ENCODE measurements around the gene TLR1.

Gene TLR1, protein sequence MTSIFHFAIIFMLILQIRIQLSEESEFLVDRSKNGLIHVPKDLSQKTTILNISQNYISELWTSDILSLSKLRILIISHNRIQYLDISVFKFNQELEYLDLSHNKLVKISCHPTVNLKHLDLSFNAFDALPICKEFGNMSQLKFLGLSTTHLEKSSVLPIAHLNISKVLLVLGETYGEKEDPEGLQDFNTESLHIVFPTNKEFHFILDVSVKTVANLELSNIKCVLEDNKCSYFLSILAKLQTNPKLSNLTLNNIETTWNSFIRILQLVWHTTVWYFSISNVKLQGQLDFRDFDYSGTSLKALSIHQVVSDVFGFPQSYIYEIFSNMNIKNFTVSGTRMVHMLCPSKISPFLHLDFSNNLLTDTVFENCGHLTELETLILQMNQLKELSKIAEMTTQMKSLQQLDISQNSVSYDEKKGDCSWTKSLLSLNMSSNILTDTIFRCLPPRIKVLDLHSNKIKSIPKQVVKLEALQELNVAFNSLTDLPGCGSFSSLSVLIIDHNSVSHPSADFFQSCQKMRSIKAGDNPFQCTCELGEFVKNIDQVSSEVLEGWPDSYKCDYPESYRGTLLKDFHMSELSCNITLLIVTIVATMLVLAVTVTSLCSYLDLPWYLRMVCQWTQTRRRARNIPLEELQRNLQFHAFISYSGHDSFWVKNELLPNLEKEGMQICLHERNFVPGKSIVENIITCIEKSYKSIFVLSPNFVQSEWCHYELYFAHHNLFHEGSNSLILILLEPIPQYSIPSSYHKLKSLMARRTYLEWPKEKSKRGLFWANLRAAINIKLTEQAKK

DNA sequence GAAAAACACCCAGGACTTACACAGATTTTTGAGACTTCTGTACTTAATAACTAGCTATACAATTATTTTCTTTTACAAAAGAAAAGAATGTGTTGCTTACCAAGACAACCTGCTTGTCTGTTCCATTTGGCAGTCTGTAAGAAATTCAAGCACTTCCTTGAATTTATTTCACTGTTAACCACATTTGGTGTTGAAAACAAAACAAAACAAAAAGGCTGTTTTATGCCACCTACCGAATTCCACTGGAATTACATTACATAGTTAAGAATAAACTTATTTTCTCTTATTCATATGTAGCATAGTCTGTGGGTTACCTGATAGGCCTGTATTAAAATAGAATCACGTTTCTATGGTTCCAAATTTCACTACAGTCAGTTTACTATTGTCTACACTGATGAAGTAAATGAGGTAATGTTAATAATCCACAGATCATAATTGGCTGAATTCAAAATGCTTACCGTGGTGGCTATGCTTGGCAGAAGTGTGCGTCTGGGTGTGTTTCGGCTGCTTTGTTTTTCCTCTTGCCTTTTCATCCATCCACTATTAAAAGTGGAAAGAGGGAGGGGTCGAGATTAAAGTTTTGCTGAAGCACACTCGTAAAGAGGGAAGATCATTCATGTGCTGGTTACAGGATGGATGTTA, at the start of gene TLR1:
TSS of gene TLR1 (minus strand) at position 138 of the 642 bp plus-strand sequence. CDS start 5,960 bp downstream, outside the sequence.
- H3K4me3 Mint-ChIP-seq, result peak within 1 kb of the TSS; percentile 90
- peaks cover 37% of the 10 kb centered on the region for H3K36me3 Mint-ChIP-seq (ENCODE audit: low read depth)
- no peaks in the 10 kb centered on the region for H3K27me3 Mint-ChIP-seq (ENCODE audit: low read depth)

GRCh38 chr4:38846015-38846414, 41.4 kb upstream of the TLR1 start:
- no peak overlapping the region for H3K27ac Mint-ChIP-seq
- H3K27me3 Mint-ChIP-seq (ENCODE audit: low read depth), result no peaks in the 10 kb centered on the region
- peaks cover 51% of the 10 kb centered on the region for H3K36me3 Mint-ChIP-seq (ENCODE audit: low read depth)
- H3K9me3 Mint-ChIP-seq, result peaks cover 37% of the 10 kb centered on the region
- H3K4me3 Mint-ChIP-seq, result no peak overlapping the region
- H3K4me1 Mint-ChIP-seq (ENCODE audit: low read depth), result no peaks in the 10 kb centered on the region

More for the DNA sequence above, at the start of gene TLR1:
- Mint-ChIP-seq H3K9me3 (peaks cover 34% of the 10 kb centered on the region), H3K27ac (peak within 1 kb of the TSS; percentile 92), H3K4me1 (ENCODE audit: low read depth) (peaks cover 24% of the 10 kb centered on the region)

DNA sequence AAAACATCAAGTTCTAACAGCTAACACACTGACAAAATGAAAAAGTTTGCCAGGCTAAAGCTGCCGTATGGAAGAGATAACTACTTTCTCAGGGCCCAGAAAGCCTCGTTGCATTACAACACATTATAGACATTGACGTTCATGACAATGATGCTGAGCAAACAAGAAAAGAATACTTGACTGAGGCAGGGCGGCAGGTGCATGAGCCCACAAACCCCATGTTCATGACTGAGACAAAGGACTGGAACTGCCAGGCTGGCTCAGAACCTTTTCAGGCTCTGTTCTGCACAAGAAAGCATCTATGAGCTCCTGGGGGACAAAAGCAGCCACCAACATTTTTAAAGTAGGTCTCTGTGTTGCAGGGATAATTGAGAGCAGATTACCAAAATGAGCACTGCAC, 38.4 kb upstream of the TLR1 start:
- Mint-ChIP-seq H3K27me3 (ENCODE audit: low read depth) (no peaks in the 10 kb centered on the region), H3K4me1 (ENCODE audit: low read depth) (peaks cover 8% of the 10 kb centered on the region), H3K27ac (no peak overlapping the region), H3K36me3 (ENCODE audit: low read depth) (peaks cover 33% of the 10 kb centered on the region), H3K9me3 (peaks cover 12% of the 10 kb centered on the region), H3K4me3 (no peak overlapping the region)

DNA sequence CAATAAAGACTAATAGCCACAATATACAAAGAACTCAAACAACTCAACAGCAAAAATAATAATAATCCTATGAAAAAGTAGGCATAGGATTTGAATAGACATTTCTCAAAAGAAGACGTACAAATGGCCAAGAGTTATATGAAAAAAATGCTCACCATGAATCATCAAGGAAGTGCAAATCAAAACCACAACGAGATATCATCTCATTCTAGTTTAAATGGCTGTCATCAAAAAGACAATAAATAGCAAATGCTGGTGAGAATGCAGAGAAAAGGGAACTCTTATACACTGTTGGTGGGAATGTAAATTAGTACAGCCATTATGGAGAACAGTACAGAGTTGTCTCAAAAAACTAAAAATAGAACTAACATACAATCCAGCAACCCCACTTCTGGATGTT, 33.3 kb upstream of the TLR1 start:
- Mint-ChIP-seq H3K36me3 (ENCODE audit: low read depth) (peaks cover 41% of the 10 kb centered on the region), H3K4me3 (no peak overlapping the region)

GRCh38 chr4:38837334-38837733, 32.7 kb upstream of the TLR1 start:
- H3K4me3 Mint-ChIP-seq, result no peak overlapping the region
- peaks cover 33% of the 10 kb centered on the region for H3K9me3 Mint-ChIP-seq
- H3K27me3 Mint-ChIP-seq (ENCODE audit: low read depth), result no peaks in the 10 kb centered on the region
- peaks cover 43% of the 10 kb centered on the region for H3K36me3 Mint-ChIP-seq (ENCODE audit: low read depth)
- no peak overlapping the region for H3K27ac Mint-ChIP-seq
- H3K4me1 Mint-ChIP-seq (ENCODE audit: low read depth), result peaks cover 17% of the 10 kb centered on the region

More for the DNA sequence above, 33.3 kb upstream of the TLR1 start:
- Mint-ChIP-seq H3K9me3 (peaks cover 33% of the 10 kb centered on the region), H3K27me3 (ENCODE audit: low read depth) (no peaks in the 10 kb centered on the region), H3K4me1 (ENCODE audit: low read depth) (peaks cover 17% of the 10 kb centered on the region), H3K27ac (no peak overlapping the region)

- Mint-ChIP-seq H3K36me3 (ENCODE audit: low read depth) (peaks cover 34% of the 10 kb centered on the region), H3K27me3 (ENCODE audit: low read depth) (no peaks in the 10 kb centered on the region), H3K27ac (no peak overlapping the region), H3K9me3 (peaks cover 38% of the 10 kb centered on the region), H3K4me1 (ENCODE audit: low read depth) (peaks cover 16% of the 10 kb centered on the region), H3K4me3 (no peak overlapping the region)
Measured at GRCh38 chr4:38834570-38834969, 30.0 kb upstream of the TLR1 start.

- H3K4me3 Mint-ChIP-seq, result no peak overlapping the region
- H3K36me3 Mint-ChIP-seq (ENCODE audit: low read depth), result peaks cover 32% of the 10 kb centered on the region
- H3K27ac Mint-ChIP-seq, result peak overlapping the region; percentile 13
- H3K9me3 Mint-ChIP-seq, result peaks cover 38% of the 10 kb centered on the region
- H3K27me3 Mint-ChIP-seq (ENCODE audit: low read depth), result no peaks in the 10 kb centered on the region
- H3K4me1 Mint-ChIP-seq (ENCODE audit: low read depth), result peaks cover 8% of the 10 kb centered on the region
Measured at GRCh38 chr4:38832624-38833528, 28.3 kb upstream of the TLR1 start.

DNA sequence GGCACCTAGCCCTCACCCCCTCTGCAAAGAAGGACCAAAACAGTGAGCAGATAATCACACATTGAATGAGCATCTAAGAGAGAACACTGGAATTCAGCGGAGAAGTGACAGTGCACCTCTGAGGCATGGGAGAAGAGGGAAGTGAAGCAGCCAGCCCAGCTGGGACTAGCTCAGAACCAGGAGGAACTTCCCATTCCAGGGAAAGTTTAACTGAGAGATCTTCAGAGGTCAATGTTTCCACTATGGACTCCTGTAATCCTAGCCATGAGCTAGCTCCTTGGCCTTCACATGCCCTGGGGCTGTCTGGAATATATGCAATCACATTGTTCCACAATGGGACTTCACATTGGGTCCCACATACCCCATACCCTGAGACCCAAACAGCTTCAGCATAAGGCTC, 27.6 kb upstream of the TLR1 start:
- Mint-ChIP-seq H3K9me3 (peaks cover 32% of the 10 kb centered on the region), H3K27me3 (ENCODE audit: low read depth) (no peaks in the 10 kb centered on the region), H3K4me3 (no peak overlapping the region), H3K4me1 (ENCODE audit: low read depth) (peaks cover 3% of the 10 kb centered on the region), H3K27ac (no peak overlapping the region), H3K36me3 (ENCODE audit: low read depth) (peaks cover 30% of the 10 kb centered on the region)

- peaks cover 33% of the 10 kb centered on the region for H3K36me3 Mint-ChIP-seq (ENCODE audit: low read depth)
- peaks cover 32% of the 10 kb centered on the region for H3K9me3 Mint-ChIP-seq
- no peaks in the 10 kb centered on the region for H3K27me3 Mint-ChIP-seq (ENCODE audit: low read depth)
Measured at GRCh38 chr4:38831653-38832052, 27.1 kb upstream of the TLR1 start.

GRCh38 chr4:38829237-38829636, 24.6 kb upstream of the TLR1 start:
- Mint-ChIP-seq H3K27ac (no peak overlapping the region), H3K27me3 (ENCODE audit: low read depth) (no peaks in the 10 kb centered on the region), H3K36me3 (ENCODE audit: low read depth) (peaks cover 34% of the 10 kb centered on the region), H3K4me3 (no peak overlapping the region), H3K9me3 (peaks cover 27% of the 10 kb centered on the region), H3K4me1 (ENCODE audit: low read depth) (peaks cover 3% of the 10 kb centered on the region)

More at GRCh38 chr4:38831653-38832052, 27.1 kb upstream of the TLR1 start:
- no peak overlapping the region for H3K4me3 Mint-ChIP-seq
- no peak overlapping the region for H3K27ac Mint-ChIP-seq
- peaks cover 3% of the 10 kb centered on the region for H3K4me1 Mint-ChIP-seq (ENCODE audit: low read depth)

GRCh38 chr4:38823766-38824165, 19.2 kb upstream of the TLR1 start:
- Mint-ChIP-seq H3K27ac (no peak overlapping the region), H3K36me3 (ENCODE audit: low read depth) (peaks cover 38% of the 10 kb centered on the region), H3K9me3 (peaks cover 29% of the 10 kb centered on the region), H3K4me1 (ENCODE audit: low read depth) (peaks cover 19% of the 10 kb centered on the region), H3K27me3 (ENCODE audit: low read depth) (no peaks in the 10 kb centered on the region), H3K4me3 (no peak overlapping the region)

DNA sequence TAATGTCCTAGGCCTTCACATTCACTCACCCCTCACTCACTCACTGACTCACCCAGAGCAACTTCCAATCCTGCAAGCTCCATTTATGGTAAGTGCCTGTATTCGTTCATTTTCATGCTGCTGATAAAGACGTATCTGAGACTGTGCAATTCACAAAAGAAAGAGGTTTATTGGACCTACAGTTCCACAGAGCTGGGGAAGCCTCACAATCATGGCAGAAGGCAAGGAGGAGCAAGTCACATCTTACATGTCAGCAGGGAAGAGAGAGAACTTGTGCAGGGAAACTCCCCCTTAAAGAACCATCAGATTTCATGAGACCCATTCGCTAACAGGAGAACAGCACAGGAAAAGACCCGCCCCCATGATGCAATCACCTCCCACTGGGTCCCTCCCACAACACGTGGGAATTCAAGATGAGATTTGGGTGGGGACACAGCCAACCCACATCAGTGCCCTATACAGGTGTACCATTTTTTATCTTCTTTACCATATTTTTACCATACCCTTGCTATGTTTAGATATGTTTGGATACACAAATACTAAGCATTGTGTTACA, 18.2 kb upstream of the TLR1 start:
- no peaks in the 10 kb centered on the region for H3K27me3 Mint-ChIP-seq (ENCODE audit: low read depth)
- no peak overlapping the region for H3K4me3 Mint-ChIP-seq
- no peak overlapping the region for H3K27ac Mint-ChIP-seq
- H3K36me3 Mint-ChIP-seq (ENCODE audit: low read depth), result peaks cover 38% of the 10 kb centered on the region
- peaks cover 29% of the 10 kb centered on the region for H3K9me3 Mint-ChIP-seq
- peaks cover 24% of the 10 kb centered on the region for H3K4me1 Mint-ChIP-seq (ENCODE audit: low read depth)

GRCh38 chr4:38821739-38822138, 17.1 kb upstream of the TLR1 start:
- no peaks in the 10 kb centered on the region for H3K27me3 Mint-ChIP-seq (ENCODE audit: low read depth)
- H3K9me3 Mint-ChIP-seq, result peaks cover 29% of the 10 kb centered on the region
- H3K36me3 Mint-ChIP-seq (ENCODE audit: low read depth), result peaks cover 32% of the 10 kb centered on the region
- H3K4me3 Mint-ChIP-seq, result no peak overlapping the region
- H3K27ac Mint-ChIP-seq, result no peak overlapping the region
- H3K4me1 Mint-ChIP-seq (ENCODE audit: low read depth), result peaks cover 24% of the 10 kb centered on the region

All from T-helper 1 cell treated with Interleukin-12 subunit alpha and Interleukin-12 subunit beta and Interleukin-4 antibody, amounts not matched to agents 30 μg/mL and 1 μg/mL, for 36 hours (primary cell).